Bronchial epithelial cell (primary cell): ENCODE results near the gene MAMSTR. TPM values are rescaled to one million over a fixed set of nuclear protein-coding genes. Genes with fewer than 3 reads are reported as not detected.
"Not testable (repeated sequence)": the region's sequence is repeated elsewhere in the genome, so short reads cannot be mapped to it uniquely, and the experiment has no call there.

Experiments used
- DNase-seq: peaks from one replicate; pipeline ENCODE4 v3.0.0-alpha.2; 2010; ENCODE audit warnings: low read depth
- FAIRE-seq: peaks from 2 replicates; lab custom pipeline; 2011; peaks lifted over from hg19 to GRCh38; lab: Jason Lieb, UNC
- H3K27me3 ChIP-seq: 2 replicates; pipeline ENCODE4 v1.5.1; 2011; ENCODE audit warnings: low read length; ENCODE audit not compliant: control insufficient read depth, insufficient read depth
- H3K36me3 ChIP-seq: 2 replicates; pipeline ENCODE4 v1.5.1; 2011; ENCODE audit warnings: low read length; ENCODE audit not compliant: control insufficient read depth, insufficient read depth
- H3K4me3 ChIP-seq: 2 replicates; pipeline ENCODE4 v1.5.1; 2011; ENCODE audit warnings: mild to moderate bottlenecking, low read depth, low read length, control low read depth
- CTCF ChIP-seq: IDR thresholded peaks from 2 replicates; pipeline ENCODE4 v1.5.1; 2011; ENCODE audit warnings: mild to moderate bottlenecking, moderate library complexity, low read length, control low read depth, inconsistent platforms; ENCODE audit not compliant: insufficient read depth, severe bottlenecking
- total RNA-seq: library from RNA; depleted of rRNA; stranded (reverse); fragments of >200 nt; gene quantifications from 2 replicates; pipeline ENCODE4 v1.2.1, GENCODE V29; 2014

MAMSTR gene
- total RNA-seq, 1 donor from 2014 or later: 0.26 TPM

- FAIRE-seq (no peak), DNase-seq (no peak)
- no peak for TF ChIP-seq CTCF
- Histone ChIP-seq H3K4me3 (peak within 1 kb of the TSS; percentile 33), H3K36me3 (no peaks in the 10 kb centered on the region), H3K27me3 (no peaks in the 10 kb centered on the region)
These were observed 23.7 kb downstream of the MAMSTR start, which contains the start of gene FUT2 for GRCh38 chr19:48695743-48696352. TSS of gene FUT2 (plus strand) at chr19:48695971. CDS start at chr19:48702957, 6,986 bp downstream.

- not testable (repeated sequence) for DNase-seq, H3K4me3 ChIP-seq, H3K36me3 ChIP-seq, FAIRE-seq, H3K27me3 ChIP-seq
These were observed 25.9 kb downstream of the MAMSTR start for GRCh38 chr19:48693629-48694028.

GRCh38 chr19:48689449-48689848 lies 30.1 kb downstream of the MAMSTR start:
- no peak overlapping the region for H3K4me3 ChIP-seq
- H3K27me3 ChIP-seq: no peaks in the 10 kb centered on the region
- H3K36me3 ChIP-seq: no peaks in the 10 kb centered on the region
- DNase-seq: no peak
- no peak for FAIRE-seq
- no peak for TF ChIP-seq CTCF

GRCh38 chr19:48687776-48688175 lies 31.7 kb downstream of the MAMSTR start:
- DNase-seq (no peak), FAIRE-seq (peak; percentile 32)
- H3K4me3 ChIP-seq: no peak overlapping the region
- no peak for TF ChIP-seq CTCF
- H3K27me3 ChIP-seq: no peaks in the 10 kb centered on the region
- H3K36me3 ChIP-seq: no peaks in the 10 kb centered on the region

GRCh38 chr19:48686637-48687036 lies 32.9 kb downstream of the MAMSTR start:
- not testable (repeated sequence) for DNase-seq, FAIRE-seq, H3K36me3 ChIP-seq, H3K27me3 ChIP-seq, H3K4me3 ChIP-seq

- DNase-seq (no peak), FAIRE-seq (no peak)
- no peak for TF ChIP-seq CTCF
These were observed 33.4 kb downstream of the MAMSTR start for GRCh38 chr19:48686088-48686487.

GRCh38 chr19:48685583-48685982 lies 33.9 kb downstream of the MAMSTR start:
- DNase-seq: peak; percentile 29
- H3K36me3 ChIP-seq: no peaks in the 10 kb centered on the region
- no peaks in the 10 kb centered on the region for H3K27me3 ChIP-seq
- FAIRE-seq: peak; percentile 28
- no peak overlapping the region for H3K4me3 ChIP-seq
- no peak for TF ChIP-seq CTCF

More at GRCh38 chr19:48686088-48686487, 33.4 kb downstream of the MAMSTR start:
- Histone ChIP-seq H3K36me3 (no peaks in the 10 kb centered on the region), H3K27me3 (no peaks in the 10 kb centered on the region), H3K4me3 (no peak overlapping the region)
